Upper lobe of left lung (tissue), 4 donors: ENCODE data around the gene IPO9.

ENCODE experiments used
- CTCF ChIP-seq, 6 experiments: fragments of 450-650 bp in 4 of 6; fragments of 200-600 bp in 2 of 6; sonication (generic) in 2 of 6; IDR thresholded peaks; one replicate each; pipeline ENCODE4 v1.5.1; 2016 to 2019; ENCODE audit warnings: antibody characterized with exemption in 6 of 6
- EP300 ChIP-seq, 4 donors: sonication (generic); formaldehyde crosslinking; IDR thresholded peaks; one replicate each; pipeline ENCODE4 v1.5.1; 2017; ENCODE audit warnings: antibody characterized with exemption in 4 of 4, control low read depth in 2 of 4

- TF ChIP-seq CTCF (IDR thresholded peaks at IDR 0.05) = no peak
- no peak for TF ChIP-seq EP300 (IDR thresholded peaks at IDR 0.05)
Observed at GRCh38 chr1:201831371-201831770, 2.4 kb downstream of the IPO9 start.
